Calu3 (cell line): ENCODE data around the gene SLC25A47. TPM values are rescaled to one million over a fixed set of nuclear protein-coding genes. Genes with fewer than 3 reads are reported as not detected.

ENCODE experiments used
- BruUV-seq: library from RNA; stranded (reverse); fragments of 400-500 nt; replicated peaks from 2 replicates; lab custom pipeline; 2021; lab: Mats Ljungman, UMichigan
- CTCF ChIA-PET: fragments of 300-600 bp; sonication (Branson Sonifier 250); formaldehyde crosslinking; loops from one replicate; lab custom pipeline; 2022; ENCODE audit warnings: antibody characterized with exemption; lab: Charles Lee
- DNase-seq: peaks from one replicate; pipeline ENCODE4 v3.0.0; 2022
- H3K27ac Mint-ChIP-seq: one replicate; pipeline ENCODE4 v1.8.0; 2022; ENCODE audit warnings: mixed read lengths; ENCODE audit not compliant: unreplicated experiment
- H3K27me3 Mint-ChIP-seq: one replicate; pipeline ENCODE4 v1.8.0; 2022; ENCODE audit warnings: mixed read lengths; ENCODE audit not compliant: unreplicated experiment
- H3K36me3 Mint-ChIP-seq: one replicate; pipeline ENCODE4 v1.8.0; 2022; ENCODE audit warnings: mild to moderate bottlenecking, moderate library complexity, mixed read lengths; ENCODE audit not compliant: insufficient read depth, unreplicated experiment
- H3K4me1 Mint-ChIP-seq: one replicate; pipeline ENCODE4 v1.8.0; 2022; ENCODE audit warnings: mild to moderate bottlenecking, low read depth, mixed read lengths; ENCODE audit not compliant: unreplicated experiment
- H3K4me3 Mint-ChIP-seq: one replicate; pipeline ENCODE4 v1.8.0; 2022; ENCODE audit warnings: mild to moderate bottlenecking, low read depth, moderate library complexity, mixed read lengths; ENCODE audit not compliant: unreplicated experiment
- H3K9me3 Mint-ChIP-seq: one replicate; pipeline ENCODE4 v1.8.0; 2022; ENCODE audit warnings: low read depth, mixed read lengths; ENCODE audit not compliant: unreplicated experiment
- intact Hi-C: fragments of 100-400 bp; cut with micrococcal nuclease; formaldehyde crosslinking; loops from one replicate; pipeline ENCODE4 v1.10.0; 2022; ENCODE audit not compliant: unreplicated experiment
- total RNA-seq: library from RNA; stranded (reverse); gene quantifications from 2 replicates; pipeline ENCODE4 v1.2.3, GENCODE V29; 2022
- TF ChIP-seq, protein P1 (sequence below): fragments of 200-600 bp; IDR thresholded peaks from one replicate; pipeline ENCODE4 v1.8.0; 2022; ENCODE audit warnings: antibody characterized with exemption; ENCODE audit not compliant: unreplicated experiment

Gene SLC25A47
- total RNA-seq, 1 experiment from 2014 or later, result not detected

DNA sequence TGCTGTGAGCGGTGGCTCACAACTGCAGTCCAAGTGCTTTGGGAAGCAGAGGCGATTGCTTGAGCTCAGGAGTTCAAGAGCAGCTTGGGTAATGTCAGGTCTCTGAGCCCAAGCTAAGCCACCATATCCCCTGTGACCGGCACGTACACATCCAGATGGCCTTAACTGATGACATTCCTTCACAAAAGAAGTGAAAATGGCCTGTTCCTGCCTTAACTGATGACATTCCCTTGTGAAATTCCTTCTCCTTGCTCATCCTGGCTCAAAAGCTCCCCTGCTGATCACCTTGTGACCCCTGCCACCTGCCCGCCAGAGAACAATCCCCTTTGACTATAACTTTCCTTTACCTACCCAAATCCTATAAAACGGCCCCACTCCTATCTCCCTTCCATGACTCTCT is 48.6 kb downstream of the SLC25A47 start:
- H3K4me1 Mint-ChIP-seq, result peaks cover 21% of the 10 kb centered on the region
- intact Hi-C loops, result loop anchor here (10.0 kb wide), 2 partner anchors 67 to 97 kb away; partner anchors contain the start of gene SLC25A29
- no peak overlapping the region for H3K27ac Mint-ChIP-seq
- H3K36me3 Mint-ChIP-seq, result peaks cover 85% of the 10 kb centered on the region
- no TSS peak for BruUV-seq
- no peaks in the 10 kb centered on the region for H3K9me3 Mint-ChIP-seq
- CTCF ChIA-PET, result no interaction called here
- TF ChIP-seq, protein P1, sequence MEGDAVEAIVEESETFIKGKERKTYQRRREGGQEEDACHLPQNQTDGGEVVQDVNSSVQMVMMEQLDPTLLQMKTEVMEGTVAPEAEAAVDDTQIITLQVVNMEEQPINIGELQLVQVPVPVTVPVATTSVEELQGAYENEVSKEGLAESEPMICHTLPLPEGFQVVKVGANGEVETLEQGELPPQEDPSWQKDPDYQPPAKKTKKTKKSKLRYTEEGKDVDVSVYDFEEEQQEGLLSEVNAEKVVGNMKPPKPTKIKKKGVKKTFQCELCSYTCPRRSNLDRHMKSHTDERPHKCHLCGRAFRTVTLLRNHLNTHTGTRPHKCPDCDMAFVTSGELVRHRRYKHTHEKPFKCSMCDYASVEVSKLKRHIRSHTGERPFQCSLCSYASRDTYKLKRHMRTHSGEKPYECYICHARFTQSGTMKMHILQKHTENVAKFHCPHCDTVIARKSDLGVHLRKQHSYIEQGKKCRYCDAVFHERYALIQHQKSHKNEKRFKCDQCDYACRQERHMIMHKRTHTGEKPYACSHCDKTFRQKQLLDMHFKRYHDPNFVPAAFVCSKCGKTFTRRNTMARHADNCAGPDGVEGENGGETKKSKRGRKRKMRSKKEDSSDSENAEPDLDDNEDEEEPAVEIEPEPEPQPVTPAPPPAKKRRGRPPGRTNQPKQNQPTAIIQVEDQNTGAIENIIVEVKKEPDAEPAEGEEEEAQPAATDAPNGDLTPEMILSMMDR, result no peak
- no peak for DNase-seq
- H3K4me3 Mint-ChIP-seq, result no peak overlapping the region
- H3K27me3 Mint-ChIP-seq, result no peaks in the 10 kb centered on the region

DNA sequence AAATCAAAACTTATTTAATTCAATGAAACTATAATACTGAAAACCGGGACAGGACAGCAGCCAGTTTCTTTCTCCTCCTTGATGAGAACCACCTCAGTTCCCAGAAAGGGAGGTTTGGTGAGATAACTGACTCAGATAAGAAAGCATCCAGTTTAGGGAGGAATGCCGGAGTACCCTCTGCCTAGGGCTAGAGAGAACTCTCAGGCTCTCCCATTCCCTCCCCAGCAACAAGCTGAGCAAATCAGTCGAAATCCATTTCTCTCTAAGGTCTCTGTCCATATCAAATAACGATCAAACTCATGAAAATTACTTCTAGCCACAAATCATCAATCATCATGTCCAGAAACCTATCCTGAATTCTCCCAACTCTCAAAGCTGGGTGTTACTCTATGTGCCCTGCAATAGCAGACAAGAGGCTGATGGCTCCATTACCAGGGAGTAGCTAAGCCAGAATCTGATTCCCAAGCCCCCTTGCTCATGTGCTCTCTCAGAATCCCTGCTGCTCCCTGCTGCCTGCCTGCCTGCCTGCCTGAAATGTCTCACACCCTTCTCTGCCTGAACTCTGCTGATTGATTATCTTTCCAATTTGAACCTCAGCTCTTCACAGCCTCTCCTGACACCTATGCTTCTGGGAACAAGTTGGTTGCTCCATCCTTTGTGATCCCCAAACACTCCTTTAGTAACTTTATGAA is 49.4 kb downstream of the SLC25A47 start:
- CTCF ChIA-PET, result no interaction called here
- TF ChIP-seq, protein P1, result no peak
- Mint-ChIP-seq H3K27ac (peak overlapping the region; percentile 15), H3K27me3 (no peaks in the 10 kb centered on the region), H3K36me3 (peaks cover 86% of the 10 kb centered on the region), H3K9me3 (no peaks in the 10 kb centered on the region), H3K4me3 (peak overlapping the region; percentile 81), H3K4me1 (peaks cover 28% of the 10 kb centered on the region)
- BruUV-seq, result no TSS peak
- no peak for DNase-seq
- intact Hi-C loops, result loop anchor here (10.0 kb wide), 2 partner anchors 68 to 98 kb away; partner anchors contain the start of gene SLC25A29

GRCh38 chr14:100374270-100374669 is 51.1 kb downstream of the SLC25A47 start:
- intact Hi-C loops, result loop anchor here (10.0 kb wide), 2 partner anchors 69 to 99 kb away; partner anchors contain the start of gene SLC25A29
- no peaks in the 10 kb centered on the region for H3K9me3 Mint-ChIP-seq
- peak overlapping the region; percentile 99 for H3K27ac Mint-ChIP-seq
- H3K36me3 Mint-ChIP-seq, result peaks cover 72% of the 10 kb centered on the region
- CTCF ChIA-PET, result no interaction called here
- BruUV-seq, result no TSS peak
- TF ChIP-seq, protein P1, result no peak
- H3K4me1 Mint-ChIP-seq, result peaks cover 33% of the 10 kb centered on the region
- no peak for DNase-seq
- peak overlapping the region; percentile 81 for H3K4me3 Mint-ChIP-seq
- H3K27me3 Mint-ChIP-seq, result no peaks in the 10 kb centered on the region

DNA sequence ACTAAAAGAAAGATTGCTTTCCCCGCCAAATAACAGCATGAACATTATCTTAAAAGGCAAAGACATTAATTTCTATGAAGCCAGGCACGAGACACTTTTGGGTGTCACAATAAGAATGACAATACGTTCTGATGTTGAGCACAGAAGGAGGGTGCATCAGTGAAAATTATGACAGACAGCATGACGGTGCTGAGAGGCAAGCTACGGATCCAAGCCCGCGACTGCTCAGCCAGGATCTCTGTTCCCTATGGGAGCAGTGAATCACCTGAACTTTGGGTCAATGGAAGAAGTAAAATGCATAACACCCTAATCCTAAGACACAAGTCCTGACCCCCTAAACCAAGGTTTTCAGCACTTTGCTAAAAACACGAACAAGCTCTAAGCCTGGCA is 51.7 kb downstream of the SLC25A47 start:
- no TSS peak for BruUV-seq

More for the DNA sequence above, 51.7 kb downstream of the SLC25A47 start:
- TF ChIP-seq, protein P1, result no peak
- Mint-ChIP-seq H3K9me3 (no peaks in the 10 kb centered on the region), H3K27me3 (no peaks in the 10 kb centered on the region), H3K4me1 (peaks cover 33% of the 10 kb centered on the region), H3K27ac (peak overlapping the region; percentile 99), H3K4me3 (peak overlapping the region; percentile 81), H3K36me3 (peaks cover 66% of the 10 kb centered on the region)
- CTCF ChIA-PET, result no interaction called here
- intact Hi-C loops, result loop anchor here (10.0 kb wide), 2 partner anchors 70 to 100 kb away; partner anchors contain the start of gene SLC25A29
- DNase-seq, result no peak
